GM12878 (cell line): ENCODE results near the gene BRSK2. TPM values are rescaled to one million over a fixed set of nuclear protein-coding genes. Genes with fewer than 3 reads are reported as not detected.

Experiments used
- ATAC-seq: fragments of 200-7000 bp; cut with Tn5 transposase; 3 replicates; pipeline ENCODE4 v1.9.1; 2020; ENCODE audit warnings: mild to moderate bottlenecking, moderate library complexity
- BruUV-seq: library from RNA; stranded (reverse); fragments of 400-500 nt; replicated peaks from 2 replicates; lab custom pipeline; 2021; lab: Mats Ljungman, UMichigan
- CTCF ChIA-PET: fragments of 300-600 bp; sonication (Branson Sonifier 250); formaldehyde crosslinking; extraction: SDS; loops from one replicate; lab custom pipeline; 2021; ENCODE audit warnings: inconsistent platforms; lab: Yijun Ruan, JAX
- POLR2A ChIA-PET: fragments of 350-600 bp; formaldehyde crosslinking; extraction: SDS; loops from one replicate; lab custom pipeline; 2021; ENCODE audit warnings: inconsistent platforms; lab: Charles Lee
- RAD21 ChIA-PET: fragments of 300-600 bp; sonication (Branson Sonifier 250); formaldehyde crosslinking; loops from one replicate; lab custom pipeline; 2023; ENCODE audit warnings: antibody characterized with exemption; ENCODE audit not compliant: unreplicated experiment; lab: Charles Lee
- SMC1A ChIA-PET: fragments of 300-600 bp; sonication (Branson Sonifier 250); formaldehyde crosslinking; loops from one replicate; lab custom pipeline; 2023; ENCODE audit not compliant: unreplicated experiment, uncharacterized antibody; lab: Charles Lee
- DNase-seq: peaks from one replicate; pipeline ENCODE4 v3.0.0-alpha.2; 2011; ENCODE audit warnings: low read depth, low spot score
- FAIRE-seq: peaks from 3 replicates; lab custom pipeline; 2011; peaks lifted over from hg19 to GRCh38; lab: Jason Lieb, UNC
- H2AFZ ChIP-seq: 2 replicates; pipeline ENCODE4 v1.6.0; 2011; ENCODE audit warnings: low read depth, low read length, control low read depth; ENCODE audit not compliant: control insufficient read depth
- H3K27ac ChIP-seq: 2 replicates; pipeline ENCODE4 v1.5.1; 2011; ENCODE audit warnings: control low read depth; ENCODE audit not compliant: control insufficient read depth, insufficient read depth
- H3K27me3 ChIP-seq, 2 experiments: replicated peaks in 1 of 2; 2 replicates each; pipeline versions ENCODE4 v1.6.0 to v1.6.1; 2011; ENCODE audit warnings: low read length in 1 of 2; ENCODE audit not compliant: control insufficient read depth in 2 of 2, insufficient read depth in 2 of 2
- H3K36me3 ChIP-seq, 2 experiments: 2 replicates each; pipeline ENCODE4 v1.5.1; 2011; ENCODE audit warnings: low read length in 1 of 2; ENCODE audit not compliant: control insufficient read depth in 2 of 2, insufficient read depth in 2 of 2
- H3K4me1 ChIP-seq: 2 replicates; pipeline ENCODE4 v1.6.1; 2011; ENCODE audit warnings: mild to moderate bottlenecking, low read length, moderate library complexity, mixed read lengths; ENCODE audit not compliant: control insufficient read depth, insufficient read depth
- H3K4me2 ChIP-seq: 2 replicates; pipeline ENCODE4 v1.6.0; 2011; ENCODE audit warnings: control low read depth; ENCODE audit not compliant: control insufficient read depth, insufficient read depth
- H3K4me3 ChIP-seq: fragments of 200-600 bp; sonication (generic); 2 replicates; pipeline ENCODE4 v1.5.1; 2016
- H3K79me2 ChIP-seq: 2 replicates; pipeline ENCODE4 v1.6.0; 2011; ENCODE audit warnings: low read length; ENCODE audit not compliant: control insufficient read depth, insufficient read depth
- H3K9ac ChIP-seq: 2 replicates; pipeline ENCODE4 v1.8.0; 2011; ENCODE audit warnings: low read length, control low read depth, mixed read lengths; ENCODE audit not compliant: control insufficient read depth, insufficient read depth
- H3K9me3 ChIP-seq: replicated peaks from 3 replicates; pipeline ENCODE4 v1.5.1; 2011; ENCODE audit warnings: mild to moderate bottlenecking, low read length; ENCODE audit not compliant: control insufficient read depth, insufficient read depth
- H4K20me1 ChIP-seq: 2 replicates; pipeline ENCODE4 v1.6.0; 2011; ENCODE audit not compliant: control insufficient read depth, insufficient read depth
- FOXK2 ChIP-seq: fragments of 450-650 bp; IDR thresholded peaks from 2 replicates; pipeline ENCODE4 v1.6.1; 2017; ENCODE audit warnings: mild to moderate bottlenecking, moderate library complexity
- MTA3 ChIP-seq: IDR thresholded peaks from 2 replicates; pipeline ENCODE4 v1.6.1; 2012; ENCODE audit warnings: low read length, inconsistent platforms, borderline replicate concordance
- MYC ChIP-seq: IDR thresholded peaks from 2 replicates; pipeline ENCODE4 v1.6.1; 2011; ENCODE audit warnings: mild to moderate bottlenecking, low read length, moderate library complexity, inconsistent platforms; ENCODE audit not compliant: insufficient read depth, insufficient replicate concordance, insufficient read length, severe bottlenecking
- PAX5 ChIP-seq: IDR thresholded peaks from 2 replicates; pipeline ENCODE4 v1.6.1; 2011; ENCODE audit warnings: low read depth, low read length, borderline replicate concordance
- POLR2AphosphoS2 ChIP-seq: IDR thresholded peaks from 2 replicates; pipeline ENCODE4 v1.6.1; 2011; ENCODE audit warnings: low read depth, mild to moderate bottlenecking, low read length, improper control_type of control experiment, moderate library complexity
- STAT1 ChIP-seq: fragments of 450-650 bp; conservative IDR thresholded peaks from 2 replicates; pipeline ENCODE4 v1.6.1; 2014; ENCODE audit warnings: antibody characterized with exemption, mild to moderate bottlenecking
- WGBS: methylation state at CpG from one replicate; pipeline ENCODE4 v1.1.6; 2016; ENCODE audit warnings: low lambda C conversion rate; ENCODE audit not compliant: insufficient replicate concordance, insufficient coverage; ENCODE audit errors: missing lambda C conversion rate; 5-methylcytosine and 5-hydroxymethylcytosine counted together
- in situ Hi-C: fragments of 300-500 bp; cut with MboI; formaldehyde crosslinking; loops from 9 replicates; pipeline ENCODE4 v1.14.3; 2018; ENCODE audit warnings: mixed read lengths
- intact Hi-C: fragments of 100-400 bp; cut with micrococcal nuclease; formaldehyde crosslinking; loops from one replicate; pipeline ENCODE4 v1.14.2; 2022; ENCODE audit not compliant: unreplicated experiment
- polyA plus RNA-seq, 11 experiments: library from polyadenylated mRNA; depleted of rRNA in 4 of 11; unstranded in 6 of 11; stranded (reverse) in 5 of 11; fragments of >200 nt; fragmentation: Nextera tagmentation in 4 of 11; fragmentation: Illumina TruSeq in 1 of 11; extraction: Ambion mirVana in 4 of 11; extraction: Trizol in 1 of 11; gene quantifications; 1 replicate in 1 of 11; 2 replicates in 10 of 11; pipeline versions ENCODE4 v1.2.1 to v1.2.3, GENCODE V29; 2011 to 2016; ENCODE audit warnings: inconsistent platforms in 2 of 11, missing spikeins in 2 of 11, low read depth in 1 of 11
- total RNA-seq, 4 experiments: library from RNA; depleted of rRNA in 3 of 4; stranded (reverse); fragments of >200 nt in 3 of 4; fragmentation: Illumina TruSeq in 1 of 4; extraction: Trizol in 1 of 4; gene quantifications; 2 replicates each; pipeline versions ENCODE4 v1.2.1 to v1.2.3, GENCODE V29; 2013 to 2021
- TF ChIP-seq, protein P1 (sequence below): fragments of 150-350 bp; IDR thresholded peaks from 2 replicates; pipeline ENCODE4 v1.6.1; 2016; ENCODE audit warnings: low read depth, low read length

Gene BRSK2
- total and polyA plus RNA-seq, 10 of the 15 experiments (the other 5 are each of a cell fraction or from before 2014, with no cell fraction given), result 0.13 TPM; not detected in 9

DNA sequence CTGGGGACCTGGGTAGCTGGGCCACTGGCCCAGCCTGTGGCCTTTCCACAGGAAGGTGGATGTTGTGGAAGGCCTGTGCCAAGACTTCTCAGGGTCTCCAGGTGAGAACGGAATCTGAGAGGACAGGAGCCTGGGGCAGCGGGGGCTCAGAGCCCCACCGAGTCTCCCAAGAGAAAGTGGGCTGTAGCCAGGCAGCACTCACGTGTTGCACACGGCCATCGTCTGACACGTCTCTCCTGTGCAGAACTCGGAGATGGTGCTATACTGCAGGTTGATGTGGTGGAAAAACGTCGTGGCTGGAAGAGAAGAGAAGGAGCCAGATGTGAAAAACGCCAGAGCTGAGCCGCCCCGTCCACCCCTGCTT is 90.4 kb downstream of the BRSK2 start:
- CTCF ChIA-PET, result no interaction called here

More for the DNA sequence above, 90.4 kb downstream of the BRSK2 start:
- Histone ChIP-seq H3K27ac (no peak overlapping the region), H3K27me3 (no peaks in the 10 kb centered on the region), H3K4me3 (no peak overlapping the region), H3K36me3 (peaks cover 0 to 13% of the 10 kb centered on the region in 2 experiments; a peak in 2 of 4 replicates), H2AFZ (no peak overlapping the region), H3K79me2 (no peaks in the 10 kb centered on the region), H3K4me2 (no peak overlapping the region), H3K9me3 (no peaks in the 10 kb centered on the region), H4K20me1 (no peaks in the 10 kb centered on the region; the same call in 1 of the 2 replicates), H3K9ac (no peak overlapping the region), H3K4me1 (no peaks in the 10 kb centered on the region)
- POLR2A ChIA-PET, result no interaction called here
- 87% methylated on average over 13 of the region's 13 CpGs for WGBS
- in situ Hi-C loops (no loop called here), intact Hi-C loops (no loop called here)
- RAD21 ChIA-PET, result no interaction called here
- DNase-seq, result no peak
- TF ChIP-seq MTA3 (no peak), MYC (no peak), FOXK2 (no peak), POLR2AphosphoS2 (no peak), PAX5 (no peak), STAT1 (no peak)
- TF ChIP-seq, protein P1, sequence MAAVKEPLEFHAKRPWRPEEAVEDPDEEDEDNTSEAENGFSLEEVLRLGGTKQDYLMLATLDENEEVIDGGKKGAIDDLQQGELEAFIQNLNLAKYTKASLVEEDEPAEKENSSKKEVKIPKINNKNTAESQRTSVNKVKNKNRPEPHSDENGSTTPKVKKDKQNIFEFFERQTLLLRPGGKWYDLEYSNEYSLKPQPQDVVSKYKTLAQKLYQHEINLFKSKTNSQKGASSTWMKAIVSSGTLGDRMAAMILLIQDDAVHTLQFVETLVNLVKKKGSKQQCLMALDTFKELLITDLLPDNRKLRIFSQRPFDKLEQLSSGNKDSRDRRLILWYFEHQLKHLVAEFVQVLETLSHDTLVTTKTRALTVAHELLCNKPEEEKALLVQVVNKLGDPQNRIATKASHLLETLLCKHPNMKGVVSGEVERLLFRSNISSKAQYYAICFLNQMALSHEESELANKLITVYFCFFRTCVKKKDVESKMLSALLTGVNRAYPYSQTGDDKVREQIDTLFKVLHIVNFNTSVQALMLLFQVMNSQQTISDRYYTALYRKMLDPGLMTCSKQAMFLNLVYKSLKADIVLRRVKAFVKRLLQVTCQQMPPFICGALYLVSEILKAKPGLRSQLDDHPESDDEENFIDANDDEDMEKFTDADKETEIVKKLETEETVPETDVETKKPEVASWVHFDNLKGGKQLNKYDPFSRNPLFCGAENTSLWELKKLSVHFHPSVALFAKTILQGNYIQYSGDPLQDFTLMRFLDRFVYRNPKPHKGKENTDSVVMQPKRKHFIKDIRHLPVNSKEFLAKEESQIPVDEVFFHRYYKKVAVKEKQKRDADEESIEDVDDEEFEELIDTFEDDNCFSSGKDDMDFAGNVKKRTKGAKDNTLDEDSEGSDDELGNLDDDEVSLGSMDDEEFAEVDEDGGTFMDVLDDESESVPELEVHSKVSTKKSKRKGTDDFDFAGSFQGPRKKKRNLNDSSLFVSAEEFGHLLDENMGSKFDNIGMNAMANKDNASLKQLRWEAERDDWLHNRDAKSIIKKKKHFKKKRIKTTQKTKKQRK, result no peak
- no TSS peak for BruUV-seq
- no peak for ATAC-seq
- FAIRE-seq, result no peak
- SMC1A ChIA-PET, result no interaction called here
